KMS-11 (cell line): Measurements from ENCODE around the gene RENBP.

Experiments
- H2AFZ ChIP-seq: fragments of 200-600 bp; sonication (generic); 2 replicates; pipeline ENCODE4 v1.6.1; 2016; ENCODE audit warnings: antibody characterized with exemption, mixed run types, low read depth
- H3K27ac ChIP-seq: fragments of 200-600 bp; sonication (generic); 2 replicates; pipeline ENCODE4 v1.6.1; 2016; ENCODE audit warnings: mild to moderate bottlenecking, mixed run types
- H3K27me3 ChIP-seq: fragments of 200-600 bp; sonication (generic); 2 replicates; pipeline ENCODE4 v1.6.1; 2017; ENCODE audit warnings: mild to moderate bottlenecking, low read depth, mixed run types, moderate library complexity; ENCODE audit not compliant: insufficient read depth
- H3K36me3 ChIP-seq: fragments of 200-600 bp; sonication (generic); 2 replicates; pipeline ENCODE4 v1.6.1; 2017; ENCODE audit warnings: mild to moderate bottlenecking, mixed run types; ENCODE audit not compliant: insufficient read depth
- H3K4me1 ChIP-seq: fragments of 200-600 bp; sonication (generic); 2 replicates; pipeline ENCODE4 v1.6.1; 2016; ENCODE audit warnings: mild to moderate bottlenecking, low read depth, mixed run types; ENCODE audit not compliant: poor library complexity, severe bottlenecking
- H3K4me2 ChIP-seq: fragments of 200-600 bp; sonication (generic); 2 replicates; pipeline ENCODE4 v1.7.0; 2016; ENCODE audit warnings: mild to moderate bottlenecking, mixed run types
- H3K4me3 ChIP-seq: fragments of 200-600 bp; sonication (generic); IDR thresholded peaks from 2 replicates; pipeline ENCODE4 v1.6.1; 2017; ENCODE audit warnings: low read depth, low read length, mixed read lengths; ENCODE audit not compliant: insufficient read depth
- H3K79me2 ChIP-seq: fragments of 200-600 bp; sonication (generic); 2 replicates; pipeline ENCODE4 v1.6.1; 2016; ENCODE audit warnings: low read depth, mixed run types; ENCODE audit not compliant: insufficient read depth
- H3K9ac ChIP-seq: fragments of 200-600 bp; sonication (generic); 2 replicates; pipeline ENCODE4 v1.6.1; 2016; ENCODE audit warnings: mild to moderate bottlenecking, mixed run types
- H4K20me1 ChIP-seq: fragments of 200-600 bp; sonication (generic); 2 replicates; pipeline ENCODE4 v1.6.1; 2016; ENCODE audit warnings: mild to moderate bottlenecking, mixed run types; ENCODE audit not compliant: insufficient read depth
- TF ChIP-seq, protein P1 (sequence below): fragments of 200-600 bp; sonication (generic); conservative IDR thresholded peaks from 2 replicates; pipeline ENCODE4 v1.6.1; 2017; ENCODE audit warnings: low read depth, mild to moderate bottlenecking, antibody characterized with exemption, low read length, moderate library complexity, mixed read lengths

The RENBP gene

DNA sequence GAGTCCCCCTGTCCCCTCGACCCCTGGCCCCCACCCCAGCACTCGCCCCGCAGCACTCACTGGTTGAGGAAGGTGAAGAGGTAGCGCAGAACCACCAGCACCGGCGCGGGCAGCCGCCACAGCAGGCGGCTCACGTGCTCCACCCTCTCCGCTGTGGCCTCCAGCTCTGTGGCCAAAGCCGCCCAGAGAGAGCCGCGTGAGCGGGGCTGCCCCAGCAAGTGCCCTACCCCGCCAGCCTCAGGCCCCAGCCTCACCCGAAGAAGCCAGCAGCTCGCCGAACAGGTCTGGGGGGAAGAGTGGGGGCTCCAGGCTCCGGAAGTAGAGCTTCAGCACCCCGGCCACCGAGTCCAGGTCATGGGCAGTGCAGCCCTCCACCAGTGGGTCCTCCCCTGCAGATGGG is 34.0 kb downstream of the RENBP start:
- Histone ChIP-seq H3K27ac (no peak overlapping the region), H3K79me2 (no peaks in the 10 kb centered on the region), H4K20me1 (no peaks in the 10 kb centered on the region), H3K9ac (no peak overlapping the region), H3K4me1 (no peaks in the 10 kb centered on the region), H3K4me3 (no peak overlapping the region), H3K27me3 (no peaks in the 10 kb centered on the region), H2AFZ (no peak overlapping the region), H3K36me3 (no peaks in the 10 kb centered on the region), H3K4me2 (no peak overlapping the region)
- TF ChIP-seq, protein P1, sequence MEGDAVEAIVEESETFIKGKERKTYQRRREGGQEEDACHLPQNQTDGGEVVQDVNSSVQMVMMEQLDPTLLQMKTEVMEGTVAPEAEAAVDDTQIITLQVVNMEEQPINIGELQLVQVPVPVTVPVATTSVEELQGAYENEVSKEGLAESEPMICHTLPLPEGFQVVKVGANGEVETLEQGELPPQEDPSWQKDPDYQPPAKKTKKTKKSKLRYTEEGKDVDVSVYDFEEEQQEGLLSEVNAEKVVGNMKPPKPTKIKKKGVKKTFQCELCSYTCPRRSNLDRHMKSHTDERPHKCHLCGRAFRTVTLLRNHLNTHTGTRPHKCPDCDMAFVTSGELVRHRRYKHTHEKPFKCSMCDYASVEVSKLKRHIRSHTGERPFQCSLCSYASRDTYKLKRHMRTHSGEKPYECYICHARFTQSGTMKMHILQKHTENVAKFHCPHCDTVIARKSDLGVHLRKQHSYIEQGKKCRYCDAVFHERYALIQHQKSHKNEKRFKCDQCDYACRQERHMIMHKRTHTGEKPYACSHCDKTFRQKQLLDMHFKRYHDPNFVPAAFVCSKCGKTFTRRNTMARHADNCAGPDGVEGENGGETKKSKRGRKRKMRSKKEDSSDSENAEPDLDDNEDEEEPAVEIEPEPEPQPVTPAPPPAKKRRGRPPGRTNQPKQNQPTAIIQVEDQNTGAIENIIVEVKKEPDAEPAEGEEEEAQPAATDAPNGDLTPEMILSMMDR, result no peak

DNA sequence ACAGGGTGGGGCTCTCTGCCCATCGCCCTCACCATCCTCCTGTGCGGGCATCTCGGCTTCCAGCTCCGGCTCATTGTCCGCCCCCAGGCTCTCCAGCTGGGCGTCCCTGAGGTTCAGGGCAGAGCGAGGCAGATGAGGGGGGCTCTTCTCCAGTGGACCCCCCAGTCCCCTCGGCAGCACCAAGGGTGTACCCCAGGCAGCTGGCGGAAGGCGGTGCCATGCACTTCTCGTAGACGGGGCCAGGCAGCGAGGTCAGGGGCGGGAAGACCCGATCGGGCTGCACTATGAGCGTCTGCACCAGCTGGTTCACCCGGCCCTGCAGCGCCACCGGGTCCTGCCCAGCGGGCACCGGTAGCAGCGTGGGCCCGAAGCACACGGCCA is 34.5 kb downstream of the RENBP start:
- no peaks in the 10 kb centered on the region for H3K36me3 ChIP-seq
- peaks cover under 1% of the 10 kb centered on the region for H3K4me1 ChIP-seq
- H3K4me3 ChIP-seq, result no peak overlapping the region
- H3K79me2 ChIP-seq, result no peaks in the 10 kb centered on the region
- no peak overlapping the region for H2AFZ ChIP-seq
- H3K27ac ChIP-seq, result no peak overlapping the region
- no peaks in the 10 kb centered on the region for H4K20me1 ChIP-seq
- TF ChIP-seq, protein P1, result no peak
- no peak overlapping the region for H3K9ac ChIP-seq
- H3K4me2 ChIP-seq, result no peak overlapping the region
- H3K27me3 ChIP-seq, result no peaks in the 10 kb centered on the region

DNA sequence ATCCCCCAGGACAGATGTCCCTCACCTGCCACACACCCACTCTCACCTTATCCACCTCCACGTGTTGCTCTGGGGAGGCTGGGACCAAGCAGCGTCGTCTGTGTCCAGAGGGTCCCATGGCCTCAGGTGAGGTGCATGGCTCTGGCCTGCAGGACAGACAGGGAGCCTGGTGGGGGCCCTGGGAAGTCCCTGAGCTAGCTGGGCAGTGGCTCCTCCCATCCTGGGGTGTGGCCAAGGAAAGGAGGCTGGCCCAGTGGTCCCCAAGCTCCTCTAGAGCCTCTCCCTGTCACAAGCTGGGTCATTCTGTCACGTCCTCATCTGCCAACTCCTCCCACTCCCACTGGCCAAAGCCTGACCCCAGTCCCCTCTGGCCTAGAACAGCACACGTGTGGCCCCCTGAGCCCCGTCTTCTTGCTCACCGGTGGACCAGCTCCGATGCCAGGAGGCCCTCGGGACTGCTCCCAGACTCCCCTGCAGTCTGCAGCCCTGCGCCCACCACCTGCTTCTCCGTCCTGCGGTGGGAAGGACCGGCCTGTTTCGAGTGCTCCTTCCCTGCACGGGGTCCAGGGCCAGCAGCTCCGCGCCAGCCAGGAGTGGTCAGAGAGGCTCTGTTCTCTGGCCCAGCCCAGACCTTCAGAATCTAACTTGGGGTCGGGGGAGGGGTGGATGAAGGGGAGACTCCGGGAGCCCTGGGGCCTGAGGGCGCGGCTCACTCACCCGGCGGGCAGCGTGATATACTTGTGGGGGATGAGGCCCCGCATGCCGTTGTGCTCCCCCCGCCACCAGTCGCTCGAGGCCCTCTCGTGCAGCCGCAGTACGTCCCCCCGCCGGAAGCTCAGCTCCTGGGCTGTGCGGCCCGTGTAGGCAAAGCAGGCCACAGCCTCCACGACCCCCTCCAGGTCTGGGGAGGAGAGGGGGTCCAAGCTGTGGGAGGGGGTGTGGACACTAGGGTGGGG is 35.1 kb downstream of the RENBP start:
- no peaks in the 10 kb centered on the region for H4K20me1 ChIP-seq
- no peak overlapping the region for H3K9ac ChIP-seq
- no peaks in the 10 kb centered on the region for H3K27me3 ChIP-seq
- H3K4me1 ChIP-seq, result peaks cover 5% of the 10 kb centered on the region
- no peaks in the 10 kb centered on the region for H3K36me3 ChIP-seq
- no peak overlapping the region for H3K27ac ChIP-seq
- no peak overlapping the region for H2AFZ ChIP-seq
- H3K79me2 ChIP-seq, result no peaks in the 10 kb centered on the region
- TF ChIP-seq, protein P1, result no peak
- no peak overlapping the region for H3K4me2 ChIP-seq
- H3K4me3 ChIP-seq, result no peak overlapping the region

DNA sequence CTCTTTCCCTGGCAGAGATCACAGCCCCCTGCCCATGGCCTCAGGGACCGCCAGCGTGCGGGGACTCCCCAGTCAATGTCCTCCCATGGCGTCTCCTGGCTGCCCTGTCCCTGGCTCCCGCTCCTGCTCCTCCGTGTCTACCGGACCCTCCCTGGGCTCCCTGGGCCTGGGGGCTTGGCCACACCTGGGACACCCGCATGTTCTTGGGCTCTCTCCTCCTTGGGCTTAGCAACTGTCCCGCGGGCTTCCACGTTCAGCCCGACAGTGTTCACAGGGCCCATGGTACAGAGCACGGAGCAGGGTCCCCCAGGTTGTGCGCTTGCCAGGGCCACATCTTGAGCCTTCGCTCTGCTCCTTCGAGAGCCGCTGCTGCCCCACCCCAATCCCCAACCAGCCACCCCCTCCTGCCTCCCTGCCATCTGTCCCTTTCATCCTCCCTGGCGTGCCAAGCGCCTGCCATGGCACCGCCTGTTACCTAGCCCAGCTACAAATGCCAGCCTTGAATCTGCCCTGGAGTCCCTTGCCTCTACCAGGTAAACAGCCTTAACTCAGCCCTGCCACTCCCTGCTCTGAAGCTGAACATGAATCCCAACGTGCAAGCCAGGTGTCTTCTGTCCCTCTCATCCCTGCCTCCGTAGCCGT is 36.1 kb downstream of the RENBP start:
- Histone ChIP-seq H3K9ac (no peak overlapping the region), H3K4me1 (peaks cover 10% of the 10 kb centered on the region), H4K20me1 (no peaks in the 10 kb centered on the region), H3K27me3 (no peaks in the 10 kb centered on the region), H3K79me2 (no peaks in the 10 kb centered on the region), H3K27ac (no peak overlapping the region), H3K4me2 (no peak overlapping the region), H3K36me3 (no peaks in the 10 kb centered on the region), H2AFZ (no peak overlapping the region), H3K4me3 (no peak overlapping the region)
- TF ChIP-seq, protein P1, result no peak
